Neural cell (in vitro differentiated cells): ENCODE measurements around the gene MAJIN. TPM values are rescaled to one million over a fixed set of nuclear protein-coding genes. Genes with fewer than 3 reads are reported as not detected.

Experiments used
- H2AFZ ChIP-seq: fragments of 200-600, 300-800 bp; sonication (generic), shearing (Covaris generic); 2 replicates; pipeline ENCODE4 v1.6.0; 2014; ENCODE audit warnings: low read depth, mild to moderate bottlenecking, antibody characterized with exemption, low read length, moderate library complexity
- H3F3A ChIP-seq: fragments of 200-600 bp; shearing (Covaris generic); 2 replicates; pipeline ENCODE4 v1.6.1; 2016; ENCODE audit warnings: mild to moderate bottlenecking, moderate library complexity, mixed read lengths, antibody characterized with exemption, low read length; ENCODE audit not compliant: insufficient read depth, poor library complexity, severe bottlenecking
- H3K27ac ChIP-seq: fragments of 200-600, 300-800 bp; sonication (generic), shearing (Covaris generic); 2 replicates; pipeline ENCODE4 v1.5.1; 2014; ENCODE audit warnings: mild to moderate bottlenecking, low read length, moderate library complexity
- H3K27me3 ChIP-seq: fragments of 300-800, 200-600 bp; sonication (generic), shearing (Covaris generic); 2 replicates; pipeline ENCODE4 v1.6.0; 2014; ENCODE audit warnings: mild to moderate bottlenecking, low read depth, low read length, moderate library complexity; ENCODE audit not compliant: insufficient read depth
- H3K36me3 ChIP-seq: fragments of 300-800, 200-600 bp; sonication (generic), shearing (Covaris generic); 2 replicates; pipeline ENCODE4 v1.5.1; 2014; ENCODE audit warnings: mild to moderate bottlenecking, antibody characterized with exemption, low read length, moderate library complexity; ENCODE audit not compliant: insufficient read depth
- H3K4me2 ChIP-seq: fragments of 300-800, 200-600 bp; sonication (generic), shearing (Covaris generic); 2 replicates; pipeline ENCODE4 v1.6.0; 2014; ENCODE audit warnings: mild to moderate bottlenecking, low read length
- H3K4me3 ChIP-seq: fragments of 300-800, 200-600 bp; sonication (generic), shearing (Covaris generic); 2 replicates; pipeline ENCODE4 v1.5.1; 2014; ENCODE audit warnings: mild to moderate bottlenecking, low read length, moderate library complexity
- H3K79me2 ChIP-seq: fragments of 200-600 bp; shearing (Covaris generic); replicated peaks from 2 replicates; pipeline ENCODE4 v1.6.0; 2014; ENCODE audit warnings: mild to moderate bottlenecking, low read length, moderate library complexity; ENCODE audit not compliant: insufficient read depth
- H3K9ac ChIP-seq: fragments of 300-800, 200-600 bp; sonication (generic), shearing (Covaris generic); 2 replicates; pipeline ENCODE4 v1.6.1; 2016; ENCODE audit warnings: mild to moderate bottlenecking, low read length, mixed read lengths
- H3K9me2 ChIP-seq: fragments of 200-600 bp; shearing (Covaris generic); 2 replicates; pipeline ENCODE4 v1.6.1; 2016; ENCODE audit warnings: mild to moderate bottlenecking, low read length, mixed read lengths; ENCODE audit not compliant: insufficient read depth
- H3K9me3 ChIP-seq: fragments of 200-600, 300-800 bp; sonication (generic), shearing (Covaris generic); 2 replicates; pipeline ENCODE4 v1.6.1; 2016; ENCODE audit warnings: mild to moderate bottlenecking, mixed run types, low read length, moderate library complexity, mixed read lengths
- H4K20me1 ChIP-seq: fragments of 200-600 bp; shearing (Covaris generic); 2 replicates; pipeline ENCODE4 v1.6.1; 2016; ENCODE audit warnings: mild to moderate bottlenecking, mixed run types; ENCODE audit not compliant: insufficient read depth
- EP300 ChIP-seq: fragments of 450-650 bp; conservative IDR thresholded peaks from 2 replicates; pipeline ENCODE4 v1.6.1; 2014; ENCODE audit warnings: antibody characterized with exemption, mild to moderate bottlenecking, moderate library complexity; ENCODE audit not compliant: poor library complexity, severe bottlenecking
- EZH2 ChIP-seq: fragments of 200-600, 300-800 bp; shearing (Covaris generic), sonication (generic); IDR thresholded peaks from 2 replicates; pipeline ENCODE4 v1.6.1; 2014; ENCODE audit warnings: antibody characterized with exemption, low read length, borderline replicate concordance, mild to moderate bottlenecking; ENCODE audit not compliant: insufficient read depth, poor library complexity, severe bottlenecking
- MXI1 ChIP-seq: fragments of 450-650 bp; conservative IDR thresholded peaks from 2 replicates; pipeline ENCODE4 v1.6.1; 2014; ENCODE audit warnings: antibody characterized with exemption, mild to moderate bottlenecking; ENCODE audit not compliant: poor library complexity, severe bottlenecking
- POLR2AphosphoS5 ChIP-seq: IDR thresholded peaks from 2 replicates; pipeline ENCODE4 v1.6.1; 2012
- RAD21 ChIP-seq: fragments of 450-650 bp; conservative IDR thresholded peaks from 2 replicates; pipeline ENCODE4 v1.6.1; 2014; ENCODE audit warnings: antibody characterized with exemption, mild to moderate bottlenecking, moderate library complexity
- SMC3 ChIP-seq: fragments of 450-650 bp; conservative IDR thresholded peaks from 2 replicates; pipeline ENCODE4 v1.6.1; 2014; ENCODE audit warnings: antibody characterized with exemption, mild to moderate bottlenecking, moderate library complexity; ENCODE audit not compliant: poor library complexity
- TAF1 ChIP-seq: IDR thresholded peaks from 2 replicates; pipeline ENCODE4 v1.6.1; 2012; ENCODE audit warnings: low read depth
- polyA plus RNA-seq: library from polyadenylated mRNA; depleted of rRNA; stranded (reverse); fragments of >200 nt; gene quantifications from 2 replicates; pipeline ENCODE4 v1.2.3, GENCODE V29; 2014
- TF ChIP-seq, protein P1 (sequence below): fragments of 450-650 bp; IDR thresholded peaks from 2 replicates; pipeline ENCODE4 v1.5.1; 2014; ENCODE audit warnings: antibody characterized with exemption, mild to moderate bottlenecking, moderate library complexity; ENCODE audit not compliant: poor library complexity, severe bottlenecking
- TF ChIP-seq, protein P2 (sequence below): IDR thresholded peaks from 2 replicates; pipeline ENCODE4 v1.6.1; 2012; ENCODE audit warnings: borderline replicate concordance

Gene MAJIN
- polyA plus RNA-seq, 1 donor from 2014 or later, result not detected

DNA sequence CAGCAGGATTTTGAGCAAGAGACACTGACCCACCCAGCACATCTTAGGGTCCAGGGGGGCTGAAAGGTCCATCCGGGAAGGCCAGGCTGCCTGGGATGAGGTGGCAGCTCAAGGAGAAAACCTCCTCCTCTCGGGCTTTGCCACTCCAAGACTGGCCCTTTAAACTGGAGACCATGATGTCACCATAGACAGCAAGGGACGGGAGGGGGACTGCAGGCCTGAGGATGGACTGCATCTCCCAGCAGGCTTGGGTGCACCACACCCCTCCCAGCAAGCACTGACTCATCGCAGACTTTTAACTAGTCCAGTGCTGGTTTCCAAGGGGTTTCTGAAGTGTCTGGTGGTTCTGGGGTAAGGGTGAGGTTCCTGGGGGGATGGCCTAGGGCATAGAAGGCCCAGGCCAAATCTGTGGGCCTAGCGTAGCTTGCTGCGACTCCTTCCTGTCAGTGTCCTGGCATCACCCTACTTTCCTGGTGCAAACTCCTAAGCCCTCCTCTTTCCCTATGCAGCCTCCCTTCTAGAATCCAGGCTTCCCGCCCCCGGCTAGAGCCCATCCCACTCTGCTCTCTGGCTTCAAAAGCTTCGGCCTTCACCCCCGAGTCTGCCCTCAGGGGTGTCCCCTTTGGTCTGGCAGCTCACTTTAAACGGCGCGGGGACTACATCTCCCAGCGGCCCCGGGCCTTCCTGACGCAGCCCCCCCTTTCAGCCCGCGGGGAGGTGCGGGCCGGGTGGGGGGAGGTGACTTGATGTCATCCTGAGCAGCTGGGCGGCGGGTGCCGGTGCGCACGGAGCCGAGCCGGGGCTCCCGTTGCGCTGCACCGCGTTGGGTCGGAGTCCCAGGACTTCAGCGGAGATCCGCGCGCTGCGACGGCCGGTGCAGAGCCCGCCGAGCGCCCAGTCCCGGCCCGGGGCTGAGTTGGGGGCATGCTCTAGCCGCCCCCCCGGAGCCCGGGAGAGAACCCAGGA, 47.7 kb downstream of the MAJIN start, which contains the start of gene PPP2R5B:
TSS of gene PPP2R5B (plus strand) at position 746 of the 966 bp plus-strand sequence. CDS start 1,046 bp downstream, outside the sequence.
- peak within 1 kb of the TSS; percentile 97 for H2AFZ ChIP-seq
- TF ChIP-seq POLR2AphosphoS5 (peak; percentile 95), SMC3 (no peak), TAF1 (peak; percentile 72), RAD21 (peak; percentile 33), MXI1 (peak; percentile 62), EP300 (peak; percentile 21), EZH2 (no peak)
- TF ChIP-seq, protein P1, sequence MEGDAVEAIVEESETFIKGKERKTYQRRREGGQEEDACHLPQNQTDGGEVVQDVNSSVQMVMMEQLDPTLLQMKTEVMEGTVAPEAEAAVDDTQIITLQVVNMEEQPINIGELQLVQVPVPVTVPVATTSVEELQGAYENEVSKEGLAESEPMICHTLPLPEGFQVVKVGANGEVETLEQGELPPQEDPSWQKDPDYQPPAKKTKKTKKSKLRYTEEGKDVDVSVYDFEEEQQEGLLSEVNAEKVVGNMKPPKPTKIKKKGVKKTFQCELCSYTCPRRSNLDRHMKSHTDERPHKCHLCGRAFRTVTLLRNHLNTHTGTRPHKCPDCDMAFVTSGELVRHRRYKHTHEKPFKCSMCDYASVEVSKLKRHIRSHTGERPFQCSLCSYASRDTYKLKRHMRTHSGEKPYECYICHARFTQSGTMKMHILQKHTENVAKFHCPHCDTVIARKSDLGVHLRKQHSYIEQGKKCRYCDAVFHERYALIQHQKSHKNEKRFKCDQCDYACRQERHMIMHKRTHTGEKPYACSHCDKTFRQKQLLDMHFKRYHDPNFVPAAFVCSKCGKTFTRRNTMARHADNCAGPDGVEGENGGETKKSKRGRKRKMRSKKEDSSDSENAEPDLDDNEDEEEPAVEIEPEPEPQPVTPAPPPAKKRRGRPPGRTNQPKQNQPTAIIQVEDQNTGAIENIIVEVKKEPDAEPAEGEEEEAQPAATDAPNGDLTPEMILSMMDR, result no peak
- TF ChIP-seq, protein P2, sequence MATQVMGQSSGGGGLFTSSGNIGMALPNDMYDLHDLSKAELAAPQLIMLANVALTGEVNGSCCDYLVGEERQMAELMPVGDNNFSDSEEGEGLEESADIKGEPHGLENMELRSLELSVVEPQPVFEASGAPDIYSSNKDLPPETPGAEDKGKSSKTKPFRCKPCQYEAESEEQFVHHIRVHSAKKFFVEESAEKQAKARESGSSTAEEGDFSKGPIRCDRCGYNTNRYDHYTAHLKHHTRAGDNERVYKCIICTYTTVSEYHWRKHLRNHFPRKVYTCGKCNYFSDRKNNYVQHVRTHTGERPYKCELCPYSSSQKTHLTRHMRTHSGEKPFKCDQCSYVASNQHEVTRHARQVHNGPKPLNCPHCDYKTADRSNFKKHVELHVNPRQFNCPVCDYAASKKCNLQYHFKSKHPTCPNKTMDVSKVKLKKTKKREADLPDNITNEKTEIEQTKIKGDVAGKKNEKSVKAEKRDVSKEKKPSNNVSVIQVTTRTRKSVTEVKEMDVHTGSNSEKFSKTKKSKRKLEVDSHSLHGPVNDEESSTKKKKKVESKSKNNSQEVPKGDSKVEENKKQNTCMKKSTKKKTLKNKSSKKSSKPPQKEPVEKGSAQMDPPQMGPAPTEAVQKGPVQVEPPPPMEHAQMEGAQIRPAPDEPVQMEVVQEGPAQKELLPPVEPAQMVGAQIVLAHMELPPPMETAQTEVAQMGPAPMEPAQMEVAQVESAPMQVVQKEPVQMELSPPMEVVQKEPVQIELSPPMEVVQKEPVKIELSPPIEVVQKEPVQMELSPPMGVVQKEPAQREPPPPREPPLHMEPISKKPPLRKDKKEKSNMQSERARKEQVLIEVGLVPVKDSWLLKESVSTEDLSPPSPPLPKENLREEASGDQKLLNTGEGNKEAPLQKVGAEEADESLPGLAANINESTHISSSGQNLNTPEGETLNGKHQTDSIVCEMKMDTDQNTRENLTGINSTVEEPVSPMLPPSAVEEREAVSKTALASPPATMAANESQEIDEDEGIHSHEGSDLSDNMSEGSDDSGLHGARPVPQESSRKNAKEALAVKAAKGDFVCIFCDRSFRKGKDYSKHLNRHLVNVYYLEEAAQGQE, result peak; percentile 69
- H4K20me1 ChIP-seq, result no peaks in the 10 kb centered on the region
- H3K79me2 ChIP-seq, result no peaks in the 10 kb centered on the region
- H3K36me3 ChIP-seq, result no peaks in the 10 kb centered on the region
- no peaks in the 10 kb centered on the region for H3K9me3 ChIP-seq
- H3K4me2 ChIP-seq, result peak within 1 kb of the TSS; percentile 97
- no peaks in the 10 kb centered on the region for H3K27me3 ChIP-seq
- no peaks in the 10 kb centered on the region for H3F3A ChIP-seq
- H3K4me3 ChIP-seq, result peak within 1 kb of the TSS; percentile 98
- H3K27ac ChIP-seq, result peak within 1 kb of the TSS; percentile 85
- H3K9ac ChIP-seq, result peak within 1 kb of the TSS; percentile 94
- H3K9me2 ChIP-seq, result no peaks in the 10 kb centered on the region

DNA sequence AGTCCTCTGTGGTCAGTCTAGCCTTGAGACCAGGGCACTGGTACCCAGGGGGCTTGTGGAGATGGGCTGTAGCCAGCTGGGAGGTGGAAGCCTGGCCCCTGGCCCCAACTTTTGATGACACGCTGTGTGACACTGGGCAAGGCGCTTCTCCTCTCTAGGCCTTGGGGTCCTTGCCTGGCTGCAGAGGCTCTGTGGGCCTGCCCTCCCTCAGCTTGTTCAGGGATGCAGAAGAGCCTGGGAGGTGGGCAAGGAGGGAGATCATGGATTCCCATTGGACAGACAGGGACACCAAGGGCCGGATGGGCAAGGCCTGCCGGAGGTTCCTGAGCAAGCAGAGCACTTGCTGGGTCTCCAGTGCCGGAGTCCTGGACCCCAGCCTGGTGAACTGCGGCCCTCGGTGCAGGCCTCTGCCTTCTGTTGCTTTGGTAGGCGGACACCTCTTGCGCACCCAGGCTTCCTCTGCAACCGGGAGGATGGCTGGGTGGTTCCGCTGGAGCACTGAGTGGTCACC, 48.7 kb downstream of the MAJIN start:
- no peaks in the 10 kb centered on the region for H3K36me3 ChIP-seq
- H2AFZ ChIP-seq, result peak overlapping the region; percentile 91
- no peaks in the 10 kb centered on the region for H3K9me3 ChIP-seq
- H3K4me3 ChIP-seq, result peak overlapping the region; percentile 98
- no peak overlapping the region for H3K27ac ChIP-seq
- H3K9ac ChIP-seq, result peak overlapping the region; percentile 94
- no peak for TF ChIP-seq RAD21
- TF ChIP-seq TAF1, result no peak
- TF ChIP-seq MXI1, result no peak
- TF ChIP-seq, protein P2, result no peak
- no peak for TF ChIP-seq SMC3
- TF ChIP-seq EZH2, result no peak
- no peak for TF ChIP-seq POLR2AphosphoS5
- no peak for TF ChIP-seq EP300
- TF ChIP-seq, protein P1, result no peak
- H3K79me2 ChIP-seq, result no peaks in the 10 kb centered on the region
- H3K9me2 ChIP-seq, result no peaks in the 10 kb centered on the region
- H3K4me2 ChIP-seq, result no peak overlapping the region
- H3K27me3 ChIP-seq, result no peaks in the 10 kb centered on the region
- H4K20me1 ChIP-seq, result no peaks in the 10 kb centered on the region
- H3F3A ChIP-seq, result no peaks in the 10 kb centered on the region
